Tibial artery (tissue), 4 donors: ENCODE measurements around the gene OBSCN.

Experiments
- DNase-seq, 2 donors: peaks; one replicate each; pipeline ENCODE4 v3.0.0-alpha.2; 2019
- H3K27ac ChIP-seq, 2 donors: fragments of 200-600 bp; sonication (generic) in 1 of 2; 1 replicate in 1 of 2; 2 replicates in 1 of 2; pipeline ENCODE4 v1.5.1; 2018 to 2019; ENCODE audit warnings: mild to moderate bottlenecking in 1 of 2
- H3K27me3 ChIP-seq, 2 donors: fragments of 200-600 bp; sonication (generic) in 1 of 2; one replicate each; pipeline versions ENCODE4 v1.5.1 to v1.6.0; 2016 to 2019
- H3K36me3 ChIP-seq, 3 donors: fragments of 200-600 bp; sonication (generic) in 2 of 3; one replicate each; pipeline ENCODE4 v1.5.1; 2016 to 2019; ENCODE audit warnings: mild to moderate bottlenecking in 2 of 3
- H3K4me1 ChIP-seq, 4 donors: fragments of 200-600 bp; sonication (generic) in 2 of 4; 1 replicate in 3 of 4; 2 replicates in 1 of 4; pipeline ENCODE4 v1.5.1; 2016 to 2019
- H3K4me3 ChIP-seq, 2 donors: fragments of 200-600 bp; sonication (generic) in 1 of 2; 1 replicate in 1 of 2; 2 replicates in 1 of 2; pipeline ENCODE4 v1.5.1; 2018 to 2019; ENCODE audit warnings: mild to moderate bottlenecking in 2 of 2
- H3K9me3 ChIP-seq, 3 donors: fragments of 200-600 bp; sonication (generic) in 1 of 3; one replicate each; pipeline ENCODE4 v1.5.1; 2016 to 2019
- intact Hi-C: fragments of 100-400 bp; cut with DNase I; formaldehyde crosslinking; loops from one replicate; pipeline ENCODE4 v1.15.0; 2023; ENCODE audit warnings: low total_unique reads
- TF ChIP-seq, protein P1 (sequence below), 2 experiments: fragments of 200-600 bp in 1 of 2; fragments of 450-650 bp in 1 of 2; IDR thresholded peaks; one replicate each; pipeline ENCODE4 v1.5.1; 2017 to 2019; ENCODE audit warnings: antibody characterized with exemption in 2 of 2, mild to moderate bottlenecking in 1 of 2, moderate library complexity in 1 of 2

Gene OBSCN

DNA sequence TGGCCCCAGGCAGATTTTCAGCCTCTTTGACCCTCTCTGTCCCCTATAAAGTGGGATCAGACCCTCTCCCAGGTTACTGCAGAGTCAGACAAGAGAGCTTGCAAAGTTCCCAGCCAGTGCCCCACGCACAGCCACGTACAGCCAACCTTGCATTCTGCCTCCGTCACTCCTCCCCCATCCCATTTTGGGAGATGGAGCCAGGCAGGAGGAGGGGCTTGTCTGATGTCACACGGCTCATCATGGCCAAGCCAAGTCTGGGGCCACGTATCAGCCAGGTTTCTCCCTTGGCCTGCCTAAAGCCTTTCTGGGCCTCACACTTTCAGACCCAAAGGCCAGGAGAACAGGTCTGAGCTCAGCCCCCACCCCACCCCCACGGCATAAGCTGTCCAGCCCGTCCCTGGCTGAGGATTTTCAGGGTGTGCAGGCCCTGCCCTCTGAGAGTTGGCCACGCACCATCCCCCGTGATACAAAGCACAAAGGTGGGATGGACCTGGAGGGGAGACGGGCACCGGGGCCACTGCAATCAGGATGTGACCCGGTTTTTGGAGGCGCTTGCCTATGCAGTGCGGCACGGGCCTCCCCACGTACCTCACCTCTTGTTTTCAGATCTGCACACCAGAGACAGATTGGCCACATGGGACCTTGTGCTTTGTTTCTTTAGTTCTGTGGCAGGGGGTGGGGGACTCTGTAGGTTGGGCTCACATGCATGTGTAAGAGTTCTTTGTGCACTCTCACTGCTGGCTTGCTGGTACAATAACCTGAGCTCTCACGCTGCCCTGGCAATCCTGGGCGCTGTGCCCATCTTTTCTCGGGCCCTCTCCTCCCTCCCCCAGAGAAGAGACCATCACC, 151.1 kb downstream of the OBSCN start:
- H3K9me3 ChIP-seq: no peaks in the 10 kb centered on the region
- DNase-seq: no peak
- intact Hi-C loops: no loop called here
- peaks cover 0 to 5% of the 10 kb centered on the region in 2 donors for H3K27me3 ChIP-seq
- H3K36me3 ChIP-seq: no peaks in the 10 kb centered on the region
- H3K27ac ChIP-seq: no peak overlapping the region
- H3K4me1 ChIP-seq: no peaks in the 10 kb centered on the region
- no peak overlapping the region for H3K4me3 ChIP-seq
- TF ChIP-seq, protein P1, sequence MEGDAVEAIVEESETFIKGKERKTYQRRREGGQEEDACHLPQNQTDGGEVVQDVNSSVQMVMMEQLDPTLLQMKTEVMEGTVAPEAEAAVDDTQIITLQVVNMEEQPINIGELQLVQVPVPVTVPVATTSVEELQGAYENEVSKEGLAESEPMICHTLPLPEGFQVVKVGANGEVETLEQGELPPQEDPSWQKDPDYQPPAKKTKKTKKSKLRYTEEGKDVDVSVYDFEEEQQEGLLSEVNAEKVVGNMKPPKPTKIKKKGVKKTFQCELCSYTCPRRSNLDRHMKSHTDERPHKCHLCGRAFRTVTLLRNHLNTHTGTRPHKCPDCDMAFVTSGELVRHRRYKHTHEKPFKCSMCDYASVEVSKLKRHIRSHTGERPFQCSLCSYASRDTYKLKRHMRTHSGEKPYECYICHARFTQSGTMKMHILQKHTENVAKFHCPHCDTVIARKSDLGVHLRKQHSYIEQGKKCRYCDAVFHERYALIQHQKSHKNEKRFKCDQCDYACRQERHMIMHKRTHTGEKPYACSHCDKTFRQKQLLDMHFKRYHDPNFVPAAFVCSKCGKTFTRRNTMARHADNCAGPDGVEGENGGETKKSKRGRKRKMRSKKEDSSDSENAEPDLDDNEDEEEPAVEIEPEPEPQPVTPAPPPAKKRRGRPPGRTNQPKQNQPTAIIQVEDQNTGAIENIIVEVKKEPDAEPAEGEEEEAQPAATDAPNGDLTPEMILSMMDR (IDR thresholded peaks at IDR 0.05): no peak

DNA sequence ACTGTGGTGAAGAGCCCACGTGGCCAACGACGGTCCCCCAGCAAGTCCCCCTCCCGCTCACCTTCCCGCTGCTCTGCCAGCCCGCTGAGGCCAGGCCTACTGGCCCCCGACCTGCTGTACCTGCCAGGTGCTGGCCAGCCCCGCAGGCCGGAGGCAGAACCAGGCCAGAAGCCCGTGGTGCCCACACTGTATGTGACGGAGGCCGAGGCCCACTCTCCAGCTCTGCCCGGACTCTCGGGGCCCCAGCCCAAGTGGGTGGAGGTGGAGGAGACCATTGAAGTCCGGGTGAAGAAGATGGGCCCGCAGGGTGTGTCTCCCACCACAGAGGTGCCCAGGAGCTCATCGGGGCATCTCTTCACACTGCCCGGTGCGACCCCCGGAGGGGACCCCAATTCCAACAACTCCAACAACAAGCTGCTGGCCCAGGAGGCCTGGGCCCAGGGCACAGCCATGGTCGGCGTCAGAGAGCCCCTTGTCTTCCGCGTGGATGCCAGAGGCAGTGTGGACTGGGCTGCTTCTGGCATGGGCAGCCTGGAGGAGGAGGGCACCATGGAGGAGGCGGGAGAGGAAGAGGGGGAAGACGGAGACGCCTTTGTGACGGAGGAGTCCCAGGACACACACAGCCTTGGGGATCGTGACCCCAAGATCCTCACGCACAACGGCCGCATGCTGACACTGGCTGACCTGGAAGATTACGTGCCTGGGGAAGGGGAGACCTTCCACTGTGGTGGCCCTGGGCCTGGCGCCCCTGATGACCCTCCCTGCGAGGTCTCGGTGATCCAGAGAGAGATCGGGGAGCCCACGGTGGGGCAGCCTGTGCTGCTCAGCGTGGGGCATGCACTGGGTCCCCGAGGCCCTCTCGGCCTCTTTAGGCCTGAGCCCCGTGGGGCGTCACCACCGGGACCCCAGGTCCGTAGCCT, 152.0 kb downstream of the OBSCN start:
- TF ChIP-seq, protein P1 (IDR thresholded peaks at IDR 0.05): no peak
- Histone ChIP-seq H3K27me3 (peaks cover 0 to 14% of the 10 kb centered on the region in 2 donors), H3K4me3 (no peak overlapping the region), H3K9me3 (no peaks in the 10 kb centered on the region), H3K36me3 (no peaks in the 10 kb centered on the region), H3K27ac (no peak overlapping the region), H3K4me1 (no peaks in the 10 kb centered on the region)
- DNase-seq: no peak
- intact Hi-C loops: no loop called here

DNA sequence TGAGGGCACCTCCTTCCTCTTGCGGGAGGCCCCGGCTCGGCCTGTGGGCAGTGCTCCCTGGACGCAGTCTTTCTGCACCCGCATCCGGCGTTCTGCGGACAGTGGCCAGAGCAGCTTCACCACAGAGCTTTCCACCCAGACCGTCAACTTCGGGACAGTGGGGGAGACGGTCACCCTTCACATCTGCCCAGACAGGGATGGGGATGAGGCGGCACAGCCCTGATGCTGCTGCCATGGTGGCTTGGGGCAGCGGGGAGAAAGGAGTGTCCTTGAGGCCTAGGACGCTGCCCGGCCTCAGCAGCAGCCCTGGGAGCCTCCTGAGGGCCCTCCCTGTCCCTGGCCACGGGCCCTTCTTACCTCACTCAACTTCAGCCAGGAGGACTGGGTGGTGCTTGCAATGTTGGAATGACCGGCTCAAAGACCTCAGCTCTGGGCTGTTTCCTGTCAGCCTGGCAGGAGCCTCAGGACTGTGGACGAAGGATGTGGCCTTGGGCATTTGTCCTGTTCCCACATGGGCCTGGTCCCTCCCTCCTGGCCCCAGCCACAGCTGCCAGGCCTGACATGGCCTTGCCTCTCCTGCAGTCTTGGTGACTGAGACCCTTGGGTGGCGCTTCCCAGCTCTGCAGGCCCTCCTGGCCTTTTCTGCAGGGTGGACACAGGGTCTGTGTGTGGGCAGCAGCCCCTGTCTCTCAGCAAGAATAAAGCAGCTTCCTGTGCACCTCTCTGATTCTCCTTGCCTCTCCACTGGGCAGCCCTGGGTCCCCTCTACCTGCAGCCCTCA, 152.9 kb downstream of the OBSCN start:
- Histone ChIP-seq H3K4me3 (no peak overlapping the region), H3K9me3 (no peaks in the 10 kb centered on the region), H3K27ac (no peak overlapping the region), H3K36me3 (no peaks in the 10 kb centered on the region), H3K4me1 (no peaks in the 10 kb centered on the region), H3K27me3 (peaks cover 0 to 20% of the 10 kb centered on the region in 2 donors)
- TF ChIP-seq, protein P1 (IDR thresholded peaks at IDR 0.05): no peak
- DNase-seq: peak in 1 of 2 donors; percentile 51
- intact Hi-C loops: no loop called here

DNA sequence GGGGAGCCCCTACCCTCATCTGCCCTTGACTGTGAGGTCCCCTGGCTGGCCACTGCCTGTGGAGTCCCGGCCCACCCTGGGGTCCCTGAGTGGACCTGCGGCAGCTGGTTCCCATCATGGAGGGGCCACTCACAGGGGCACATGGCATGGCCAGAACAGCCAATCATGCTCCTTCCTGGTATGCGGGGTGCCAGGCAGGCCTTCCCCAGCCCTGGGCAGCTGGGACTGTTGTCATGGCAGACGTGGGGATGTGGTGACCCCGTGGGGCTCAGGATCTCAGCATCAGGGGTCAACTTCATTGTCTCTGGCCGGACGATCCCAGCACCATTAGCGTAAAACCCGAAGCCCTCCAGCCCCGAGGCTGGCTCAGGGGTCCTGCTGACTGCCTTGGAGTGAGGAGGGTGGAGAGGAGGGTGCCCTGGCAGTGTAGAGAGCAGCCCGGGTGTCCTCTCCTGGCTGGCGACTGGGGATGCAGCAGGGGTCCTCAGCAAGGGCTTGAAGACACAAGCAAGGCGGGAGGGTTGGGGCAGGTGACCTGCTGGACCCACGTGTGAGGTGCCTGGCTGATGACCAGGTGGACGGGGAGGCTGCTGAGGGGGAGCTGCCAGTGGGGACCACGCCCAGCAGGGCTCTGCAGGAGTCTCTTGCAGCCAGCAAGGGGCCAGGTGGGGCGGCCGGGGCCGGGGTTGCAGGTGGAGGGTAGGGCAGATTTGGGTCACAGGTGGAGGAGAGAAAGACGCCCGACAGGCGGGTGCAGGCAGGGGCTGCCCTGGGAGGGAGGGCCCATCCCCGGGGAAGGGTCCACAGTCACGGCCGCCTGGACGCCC, 153.7 kb downstream of the OBSCN start:
- peak in 1 of 2 donors; percentile 60 for DNase-seq
- H3K4me1 ChIP-seq: no peaks in the 10 kb centered on the region
- no peaks in the 10 kb centered on the region for H3K9me3 ChIP-seq
- peaks cover 0 to 28% of the 10 kb centered on the region in 2 donors for H3K27me3 ChIP-seq
- no peaks in the 10 kb centered on the region for H3K36me3 ChIP-seq
- no peak overlapping the region for H3K27ac ChIP-seq
- H3K4me3 ChIP-seq: no peak overlapping the region
- intact Hi-C loops: no loop called here
- TF ChIP-seq, protein P1 (IDR thresholded peaks at IDR 0.05): no peak
